Retinal pigment epithelial cell (primary cell): Measurements from ENCODE around the gene PLA2G2C.

ENCODE experiments used
- DNase-seq: peaks from one replicate; pipeline ENCODE4 v3.0.0-alpha.2; 2010; ENCODE audit warnings: low read depth
- H3K4me3 ChIP-seq: 2 replicates; pipeline ENCODE4 v1.5.1; 2011; ENCODE audit warnings: mild to moderate bottlenecking, low read length, control low read depth, moderate library complexity
- TF ChIP-seq, protein P1 (sequence below): conservative IDR thresholded peaks from 2 replicates; pipeline ENCODE4 v1.5.1; 2011; ENCODE audit warnings: low read depth, low read length, control low read depth, inconsistent platforms

The PLA2G2C gene

GRCh38 chr1:20123722-20124455 lies 62.4 kb downstream of the PLA2G2C start:
- H3K4me3 ChIP-seq: no peak overlapping the region
- TF ChIP-seq, protein P1, sequence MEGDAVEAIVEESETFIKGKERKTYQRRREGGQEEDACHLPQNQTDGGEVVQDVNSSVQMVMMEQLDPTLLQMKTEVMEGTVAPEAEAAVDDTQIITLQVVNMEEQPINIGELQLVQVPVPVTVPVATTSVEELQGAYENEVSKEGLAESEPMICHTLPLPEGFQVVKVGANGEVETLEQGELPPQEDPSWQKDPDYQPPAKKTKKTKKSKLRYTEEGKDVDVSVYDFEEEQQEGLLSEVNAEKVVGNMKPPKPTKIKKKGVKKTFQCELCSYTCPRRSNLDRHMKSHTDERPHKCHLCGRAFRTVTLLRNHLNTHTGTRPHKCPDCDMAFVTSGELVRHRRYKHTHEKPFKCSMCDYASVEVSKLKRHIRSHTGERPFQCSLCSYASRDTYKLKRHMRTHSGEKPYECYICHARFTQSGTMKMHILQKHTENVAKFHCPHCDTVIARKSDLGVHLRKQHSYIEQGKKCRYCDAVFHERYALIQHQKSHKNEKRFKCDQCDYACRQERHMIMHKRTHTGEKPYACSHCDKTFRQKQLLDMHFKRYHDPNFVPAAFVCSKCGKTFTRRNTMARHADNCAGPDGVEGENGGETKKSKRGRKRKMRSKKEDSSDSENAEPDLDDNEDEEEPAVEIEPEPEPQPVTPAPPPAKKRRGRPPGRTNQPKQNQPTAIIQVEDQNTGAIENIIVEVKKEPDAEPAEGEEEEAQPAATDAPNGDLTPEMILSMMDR: no peak
- no peak for DNase-seq

GRCh38 chr1:20120796-20121195 lies 65.5 kb downstream of the PLA2G2C start:
- H3K4me3 ChIP-seq: no peak overlapping the region
- TF ChIP-seq, protein P1: no peak

GRCh38 chr1:20119347-20119746 lies 67.0 kb downstream of the PLA2G2C start, which contains the start of gene PLA2G2D:
PLA2G2D (minus strand) TSS chr1:20119536; CDS start chr1:20119498, 38 bp downstream.
- H3K4me3 ChIP-seq: no peak within 1 kb of the TSS
- TF ChIP-seq, protein P1: no peak
- no peak for DNase-seq

More at GRCh38 chr1:20120796-20121195, 65.5 kb downstream of the PLA2G2C start:
- no peak for DNase-seq

GRCh38 chr1:20117236-20117635 lies 69.1 kb downstream of the PLA2G2C start:
- no peak overlapping the region for H3K4me3 ChIP-seq
- no peak for DNase-seq
- TF ChIP-seq, protein P1: no peak

- TF ChIP-seq, protein P1: no peak
- H3K4me3 ChIP-seq: no peak overlapping the region
- no peak for DNase-seq
Measured at GRCh38 chr1:20115916-20116315, 70.4 kb downstream of the PLA2G2C start.

- DNase-seq: no peak
- TF ChIP-seq, protein P1: peak; percentile 10
Measured at GRCh38 chr1:20115479-20115878, 70.8 kb downstream of the PLA2G2C start.

More at GRCh38 chr1:20115479-20115878, 70.8 kb downstream of the PLA2G2C start:
- H3K4me3 ChIP-seq: no peak overlapping the region
